B cell (primary cell): ENCODE measurements around the gene CREB5. TPM values are rescaled to one million over a fixed set of nuclear protein-coding genes. Genes with fewer than 3 reads are reported as not detected.

ENCODE experiments used
- ATAC-seq: fragments of 200-7000 bp; cut with Tn5 transposase; one replicate; pipeline ENCODE4 v1.10.0; 2021; ENCODE audit warnings: low read depth, mild to moderate bottlenecking, moderate number of reproducible peaks, moderate library complexity
- CTCF ChIA-PET: fragments of 350-600 bp; sonication (Branson Sonifier 250); formaldehyde crosslinking; loops from one replicate; lab custom pipeline; 2021; ENCODE audit warnings: antibody characterized with exemption, inconsistent platforms; lab: Charles Lee
- POLR2A ChIA-PET: fragments of 350-600 bp; sonication (Branson Sonifier 250); formaldehyde crosslinking; loops from one replicate; lab custom pipeline; 2021; ENCODE audit warnings: antibody characterized with exemption; lab: Charles Lee
- DNase-seq: peaks from one replicate; pipeline ENCODE4 v3.0.0; 2013
- H2AFZ ChIP-seq: 2 replicates; pipeline ENCODE4 v1.6.1; 2012; ENCODE audit warnings: mild to moderate bottlenecking, low read depth, low read length; ENCODE audit not compliant: insufficient read depth, poor library complexity, severe bottlenecking
- H3K27ac ChIP-seq, 2 donors: 1 replicate in 1 of 2; 2 replicates in 1 of 2; pipeline ENCODE4 v1.5.1; 2012 to 2013; ENCODE audit warnings: low read length in 2 of 2, mild to moderate bottlenecking in 2 of 2, moderate library complexity in 1 of 2
- H3K27me3 ChIP-seq, 4 experiments: fragments of 200-600 bp in 1 of 4; sonication (generic) in 1 of 4; replicated peaks in 1 of 4; 1 replicate in 2 of 4; 2 replicates in 2 of 4; pipeline versions ENCODE4 v1.6.1 to v1.7.0; 2013 to 2016; ENCODE audit warnings: low read length in 3 of 4, mild to moderate bottlenecking in 2 of 4, mixed read lengths in 1 of 4, moderate library complexity in 1 of 4; ENCODE audit not compliant: insufficient read depth in 4 of 4, control insufficient read depth in 3 of 4; ENCODE audit errors: control extremely low read depth in 1 of 4
- H3K36me3 ChIP-seq, 2 experiments: replicated peaks in 1 of 2; 1 replicate in 1 of 2; 2 replicates in 1 of 2; pipeline versions ENCODE4 v1.6.1 to v1.7.1; 2013; ENCODE audit warnings: low read length in 1 of 2; ENCODE audit not compliant: insufficient read depth in 2 of 2, control insufficient read depth in 1 of 2; ENCODE audit errors: control extremely low read depth in 1 of 2, extremely low read depth in 1 of 2
- H3K4me1 ChIP-seq, 2 donors: fragments of 200-600 bp in 1 of 2; sonication (generic) in 1 of 2; 1 replicate in 1 of 2; 2 replicates in 1 of 2; pipeline versions ENCODE4 v1.5.1 to v1.6.1; 2013 to 2017; ENCODE audit warnings: low read length in 2 of 2; ENCODE audit not compliant: control insufficient read depth in 2 of 2, insufficient read depth in 2 of 2
- H3K4me2 ChIP-seq: replicated peaks from 2 replicates; pipeline ENCODE3; 2012; ENCODE audit warnings: mild to moderate bottlenecking, low read depth, low read length; ENCODE audit not compliant: poor library complexity, severe bottlenecking
- H3K4me3 ChIP-seq, 5 experiments: fragments of 200-600 bp in 1 of 5; sonication (generic) in 1 of 5; 1 replicate in 3 of 5; 2 replicates in 2 of 5; pipeline versions ENCODE4 v1.5.1 to v1.7.0; 2011 to 2016; ENCODE audit warnings: low read length in 4 of 5, mild to moderate bottlenecking in 4 of 5, low read depth in 2 of 5, control low read depth in 1 of 5, moderate library complexity in 1 of 5; ENCODE audit not compliant: insufficient read depth in 1 of 5; ENCODE audit errors: control extremely low read depth in 1 of 5, extremely low read depth in 1 of 5
- H3K79me2 ChIP-seq: fragments of 200-600 bp; sonication (generic); one replicate; pipeline ENCODE4 v1.6.0; 2016; ENCODE audit warnings: low read length; ENCODE audit not compliant: control insufficient read depth, insufficient read depth
- H3K9ac ChIP-seq: fragments of 200-600 bp; sonication (generic); 2 replicates; pipeline ENCODE4 v1.6.1; 2017; ENCODE audit warnings: mild to moderate bottlenecking, low read length, moderate library complexity
- H3K9me3 ChIP-seq, 3 donors: one replicate each; pipeline versions ENCODE4 v1.6.1 to v1.7.1; 2013; ENCODE audit warnings: low read length in 2 of 3; ENCODE audit not compliant: control insufficient read depth in 2 of 3, insufficient read depth in 1 of 3; ENCODE audit errors: control extremely low read depth in 1 of 3
- H4K20me1 ChIP-seq: 2 replicates; pipeline ENCODE4 v1.6.0; 2012; ENCODE audit warnings: mild to moderate bottlenecking, low read length; ENCODE audit not compliant: insufficient read depth, control insufficient read depth, poor library complexity, severe bottlenecking
- H3K27ac Mint-ChIP-seq: one replicate; pipeline ENCODE4 v1.8.0; 2021; ENCODE audit warnings: mixed read lengths
- H3K27me3 Mint-ChIP-seq: one replicate; pipeline ENCODE4 v1.8.0; 2021; ENCODE audit warnings: mixed read lengths
- H3K4me1 Mint-ChIP-seq: one replicate; pipeline ENCODE4 v1.8.0; 2021; ENCODE audit warnings: mixed read lengths
- H3K4me3 Mint-ChIP-seq: one replicate; pipeline ENCODE4 v1.8.0; 2021; ENCODE audit warnings: mixed read lengths
- H3K9me3 Mint-ChIP-seq: one replicate; pipeline ENCODE4 v1.8.0; 2022; ENCODE audit warnings: mixed read lengths; ENCODE audit not compliant: insufficient read depth
- CTCF ChIP-seq: fragments of 200-600 bp; IDR thresholded peaks from one replicate; pipeline ENCODE4 v1.8.0; 2022; ENCODE audit warnings: antibody characterized with exemption, mild to moderate bottlenecking
- EZH2 ChIP-seq: IDR thresholded peaks from 2 replicates; pipeline ENCODE4 v1.6.1; 2012; ENCODE audit warnings: borderline replicate concordance, low read depth, mild to moderate bottlenecking, moderate library complexity, low read length; ENCODE audit not compliant: insufficient read depth, poor library complexity, severe bottlenecking
- WGBS: methylation state at CpG from one replicate; pipeline ENCODE4 v1.1.5; 2013; ENCODE audit warnings: missing lambda C conversion rate; ENCODE audit not compliant: insufficient coverage; 5-methylcytosine and 5-hydroxymethylcytosine counted together
- intact Hi-C: fragments of 100-400 bp; cut with micrococcal nuclease; formaldehyde crosslinking; loops from one replicate; pipeline ENCODE4 v1.10.0; 2022
- polyA plus RNA-seq: library from polyadenylated mRNA; depleted of rRNA; stranded (reverse); fragments of >200 nt; gene quantifications from 2 replicates; pipeline ENCODE4 v1.2.3, GENCODE V29; 2012
- total RNA-seq, 2 donors: library from RNA; stranded (reverse); fragments of 120-200 nt in 1 of 2; gene quantifications; 1 replicate in 1 of 2; 2 replicates in 1 of 2; pipeline versions ENCODE4 v1.2.3 to v1.2.4, GENCODE V29; 2013 to 2022

CREB5 gene
- total and polyA plus RNA-seq, 2 donors (not counting 1 experiment from before 2014, with no cell fraction given) = 0.05 to 0.95 TPM

GRCh38 chr7:28798274-28798673 lies 386.0 kb downstream of the CREB5 start:
- CTCF ChIA-PET = no interaction called here
- DNase-seq = no peak

GRCh38 chr7:28799619-28800018 lies 387.3 kb downstream of the CREB5 start:
- no peaks in the 10 kb centered on the region for H3K79me2 ChIP-seq
- WGBS = no CpG with 5 or more reads among the region's 1 CpG
- no peak overlapping the region for H3K4me3 Mint-ChIP-seq
- H2AFZ ChIP-seq = no peak overlapping the region
- no peak overlapping the region for H3K9ac ChIP-seq
- H3K4me1 Mint-ChIP-seq = no peaks in the 10 kb centered on the region
- ChIA-PET CTCF (no interaction called here), POLR2A (no interaction called here)
- no peaks in the 10 kb centered on the region for H3K9me3 ChIP-seq
- no peaks in the 10 kb centered on the region for H3K27me3 Mint-ChIP-seq
- H3K27me3 ChIP-seq = no peaks in the 10 kb centered on the region
- no peak for TF ChIP-seq EZH2
- TF ChIP-seq CTCF = no peak
- no peak overlapping the region for H3K27ac ChIP-seq
- no peaks in the 10 kb centered on the region for H3K36me3 ChIP-seq
- DNase-seq (no peak), ATAC-seq (no peak)
- H4K20me1 ChIP-seq = no peaks in the 10 kb centered on the region
- no peaks in the 10 kb centered on the region for H3K4me1 ChIP-seq
- no peak overlapping the region for H3K4me2 ChIP-seq
- intact Hi-C loops = no loop called here
- no peak overlapping the region for H3K27ac Mint-ChIP-seq
- no peaks in the 10 kb centered on the region for H3K9me3 Mint-ChIP-seq
- no peak overlapping the region for H3K4me3 ChIP-seq

More at GRCh38 chr7:28798274-28798673, 386.0 kb downstream of the CREB5 start:
- Histone ChIP-seq H3K9ac (no peak overlapping the region), H3K36me3 (no peaks in the 10 kb centered on the region), H3K27ac (no peak overlapping the region), H3K4me2 (no peak overlapping the region), H3K9me3 (no peaks in the 10 kb centered on the region), H4K20me1 (no peaks in the 10 kb centered on the region), H3K4me1 (no peaks in the 10 kb centered on the region), H3K79me2 (no peaks in the 10 kb centered on the region), H3K27me3 (no peaks in the 10 kb centered on the region), H3K4me3 (no peak overlapping the region), H2AFZ (no peak overlapping the region)
- Mint-ChIP-seq H3K27me3 (no peaks in the 10 kb centered on the region), H3K9me3 (no peaks in the 10 kb centered on the region), H3K27ac (no peak overlapping the region), H3K4me1 (no peaks in the 10 kb centered on the region), H3K4me3 (no peak overlapping the region)
- intact Hi-C loops = no loop called here
- TF ChIP-seq CTCF = no peak
- no peak for TF ChIP-seq EZH2
- ATAC-seq = no peak
- POLR2A ChIA-PET = no interaction called here
- WGBS = 95% methylated on average over 12 of the region's 15 CpGs
